Skeletal muscle cell (primary cell): ENCODE data around the gene CRACR2B.

Experiments
- DNase-seq: peaks from one replicate; pipeline ENCODE4 v3.0.0-alpha.2; 2010; ENCODE audit warnings: low read depth
- H3K4me3 ChIP-seq: 2 replicates; pipeline ENCODE4 v1.5.1; 2011; ENCODE audit warnings: low read depth, mild to moderate bottlenecking, control low read depth, low read length, moderate library complexity

The CRACR2B gene

DNA sequence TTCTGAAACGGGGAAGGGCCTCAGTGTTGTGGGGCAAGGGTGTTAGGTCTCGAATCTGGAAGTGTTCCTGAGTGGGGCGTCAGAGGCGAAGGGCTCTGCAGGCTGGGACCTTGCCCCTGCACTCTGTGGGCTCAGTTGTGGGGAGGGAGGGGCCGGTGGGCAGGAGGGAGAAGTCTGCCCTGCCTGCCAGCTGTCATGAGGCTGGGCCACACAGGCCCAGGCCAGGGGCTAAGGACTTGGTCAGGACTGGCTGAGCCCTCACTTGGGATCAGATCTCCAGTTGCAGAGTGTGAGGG, at the start of gene CRACR2B:
TSS of gene CRACR2B (plus strand) at position 23 of the 296 bp plus-strand sequence. CDS start 689 bp downstream, outside the sequence.
- no peak for DNase-seq

GRCh38 chr11:778976-779954, 48.5 kb upstream of the CRACR2B start:
- no peak for DNase-seq
- no peak overlapping the region for H3K4me3 ChIP-seq

More for the DNA sequence above, at the start of gene CRACR2B:
- H3K4me3 ChIP-seq, result peak within 1 kb of the TSS; percentile 29

- no peak overlapping the region for H3K4me3 ChIP-seq
- DNase-seq, result no peak
Measured at GRCh38 chr11:779955-780532, 47.7 kb upstream of the CRACR2B start.

- DNase-seq, result no peak
Measured at GRCh38 chr11:782264-783174, 45.2 kb upstream of the CRACR2B start.

GRCh38 chr11:783581-784015, 44.1 kb upstream of the CRACR2B start:
- H3K4me3 ChIP-seq, result no peak overlapping the region
- DNase-seq, result peak; percentile 84

More at GRCh38 chr11:782264-783174, 45.2 kb upstream of the CRACR2B start:
- H3K4me3 ChIP-seq, result no peak overlapping the region

DNA sequence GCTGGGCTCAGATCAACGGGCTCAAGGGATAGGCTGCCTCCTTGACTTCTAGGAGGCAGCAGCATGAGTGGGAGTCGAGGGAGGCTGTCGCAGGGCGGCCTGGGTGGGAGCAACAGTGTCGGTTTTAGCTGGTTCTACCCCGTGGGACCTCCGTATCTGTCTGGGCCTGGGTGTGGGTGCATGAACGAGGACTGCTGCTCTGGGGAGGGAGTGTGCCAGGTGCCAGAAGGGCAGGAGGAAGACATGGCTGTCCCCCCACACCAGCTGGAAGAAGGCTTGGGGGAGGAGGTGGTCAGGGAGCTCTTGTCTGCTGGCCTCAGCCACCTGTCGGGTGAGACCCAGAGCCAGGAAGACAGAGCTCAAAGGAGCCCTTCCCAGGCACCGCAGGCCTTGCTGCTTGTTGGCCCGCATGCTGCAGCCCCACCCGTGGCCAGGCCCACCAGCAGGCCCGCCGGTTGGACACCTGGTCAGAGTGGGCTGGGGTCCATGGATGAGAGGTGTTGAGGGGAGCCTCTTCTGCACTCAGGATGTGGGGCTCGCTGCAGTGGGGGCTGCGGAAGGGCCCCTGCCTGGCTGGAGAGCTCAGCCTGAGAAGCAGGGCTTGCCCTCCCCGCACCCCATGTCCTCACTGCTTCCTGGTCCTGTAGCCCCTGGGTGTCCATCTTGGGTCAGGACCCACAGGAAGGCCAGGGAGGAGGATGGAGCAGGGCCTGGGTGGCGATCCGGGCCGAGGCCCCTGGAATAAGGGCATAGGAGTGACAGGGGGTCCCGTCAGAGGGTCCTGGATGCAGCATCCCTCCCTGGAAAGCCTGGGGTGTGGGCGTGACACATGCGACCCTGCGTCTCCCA, 41.3 kb upstream of the CRACR2B start:
- H3K4me3 ChIP-seq, result no peak overlapping the region
- DNase-seq, result no peak

DNA sequence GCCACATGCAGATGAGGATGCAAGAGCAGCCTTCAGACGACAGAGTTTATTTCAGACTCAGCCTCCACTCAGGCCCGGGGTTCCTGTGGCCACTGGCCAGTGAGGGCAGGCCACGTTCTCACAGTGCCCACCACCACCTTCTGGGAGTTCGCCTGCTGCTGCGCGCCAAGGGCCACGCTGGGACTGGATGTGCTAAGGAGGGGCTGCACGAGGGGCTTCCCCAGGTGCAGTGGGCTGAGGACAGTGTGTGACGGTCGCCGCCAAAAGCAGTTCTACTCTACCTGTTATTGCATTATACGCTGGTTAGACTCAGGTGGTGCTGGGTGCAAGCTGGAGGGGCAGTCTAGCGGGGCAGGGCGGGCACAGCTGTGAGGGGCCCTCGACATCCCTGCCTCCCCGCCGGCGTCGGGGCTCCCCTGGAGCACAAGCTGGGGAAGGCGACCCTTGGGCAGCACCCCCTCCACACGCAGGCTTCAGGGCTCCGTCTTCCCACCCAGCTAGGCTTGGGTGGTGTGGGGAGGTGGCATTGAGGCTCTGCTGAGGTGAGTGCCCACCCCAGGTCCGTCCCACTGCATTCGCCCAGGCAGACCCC, 40.5 kb upstream of the CRACR2B start:
- no peak for DNase-seq
- no peak overlapping the region for H3K4me3 ChIP-seq

GRCh38 chr11:788009-788640, 39.6 kb upstream of the CRACR2B start:
- H3K4me3 ChIP-seq, result no peak overlapping the region
- no peak for DNase-seq

DNA sequence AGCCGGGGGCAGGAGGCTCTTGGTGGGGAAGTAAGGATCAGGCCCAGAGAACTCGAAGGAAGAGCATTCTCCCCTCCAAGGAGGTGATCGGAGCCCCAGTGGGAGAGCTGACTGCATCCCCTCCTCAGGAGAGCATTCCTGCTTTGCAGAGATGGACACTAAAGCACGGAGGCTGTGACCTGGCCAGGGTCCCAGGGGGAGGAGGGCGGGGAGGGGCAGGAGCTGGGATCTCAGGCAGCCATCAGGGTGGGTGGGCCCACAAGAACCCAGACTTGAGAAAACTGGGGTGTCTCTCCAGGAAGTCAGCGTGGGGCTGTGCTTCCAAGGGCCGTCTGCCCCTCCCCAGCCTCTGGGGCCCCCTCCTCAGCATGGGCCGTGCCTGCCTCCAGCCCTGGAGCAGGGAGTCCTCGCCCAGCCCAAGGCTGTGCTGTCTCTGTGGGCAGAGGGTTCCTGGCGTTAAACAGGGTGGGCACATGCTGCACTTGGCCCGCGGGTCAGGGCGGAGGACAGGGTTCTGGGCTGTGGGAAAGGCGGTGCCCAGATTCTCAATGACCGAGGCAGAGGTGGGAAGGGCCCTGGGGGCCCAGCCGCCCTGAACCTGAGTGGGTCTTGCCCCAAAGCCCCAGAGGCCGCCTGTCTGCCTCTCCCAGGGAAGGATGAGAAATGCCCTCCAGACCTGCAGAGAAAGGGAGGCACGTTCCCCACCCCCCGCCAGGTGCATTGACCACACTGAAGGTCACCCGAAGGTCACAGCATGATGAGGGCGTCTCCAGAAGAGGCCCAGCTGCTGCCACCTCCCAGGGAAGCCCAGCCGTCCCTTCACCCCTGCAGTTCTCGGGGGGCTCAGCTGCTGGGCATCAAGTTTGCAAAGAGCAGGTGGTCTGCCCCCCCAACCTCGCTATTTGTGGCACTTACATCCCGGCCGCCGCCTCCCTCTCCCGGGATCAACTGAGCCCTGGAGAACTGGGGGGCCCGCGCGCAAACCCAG, 38.5 kb upstream of the CRACR2B start:
- H3K4me3 ChIP-seq, result peak overlapping the region; percentile 35
- no peak for DNase-seq

- peak within 1 kb of the TSS; percentile 35 for H3K4me3 ChIP-seq
- DNase-seq, result no peak
Measured at GRCh38 chr11:789943-790342, 37.8 kb upstream of the CRACR2B start, which contains the start of gene CEND1. Gene CEND1 (minus strand): TSS chr11:790090. CDS start chr11:788576, 1,514 bp downstream.

DNA sequence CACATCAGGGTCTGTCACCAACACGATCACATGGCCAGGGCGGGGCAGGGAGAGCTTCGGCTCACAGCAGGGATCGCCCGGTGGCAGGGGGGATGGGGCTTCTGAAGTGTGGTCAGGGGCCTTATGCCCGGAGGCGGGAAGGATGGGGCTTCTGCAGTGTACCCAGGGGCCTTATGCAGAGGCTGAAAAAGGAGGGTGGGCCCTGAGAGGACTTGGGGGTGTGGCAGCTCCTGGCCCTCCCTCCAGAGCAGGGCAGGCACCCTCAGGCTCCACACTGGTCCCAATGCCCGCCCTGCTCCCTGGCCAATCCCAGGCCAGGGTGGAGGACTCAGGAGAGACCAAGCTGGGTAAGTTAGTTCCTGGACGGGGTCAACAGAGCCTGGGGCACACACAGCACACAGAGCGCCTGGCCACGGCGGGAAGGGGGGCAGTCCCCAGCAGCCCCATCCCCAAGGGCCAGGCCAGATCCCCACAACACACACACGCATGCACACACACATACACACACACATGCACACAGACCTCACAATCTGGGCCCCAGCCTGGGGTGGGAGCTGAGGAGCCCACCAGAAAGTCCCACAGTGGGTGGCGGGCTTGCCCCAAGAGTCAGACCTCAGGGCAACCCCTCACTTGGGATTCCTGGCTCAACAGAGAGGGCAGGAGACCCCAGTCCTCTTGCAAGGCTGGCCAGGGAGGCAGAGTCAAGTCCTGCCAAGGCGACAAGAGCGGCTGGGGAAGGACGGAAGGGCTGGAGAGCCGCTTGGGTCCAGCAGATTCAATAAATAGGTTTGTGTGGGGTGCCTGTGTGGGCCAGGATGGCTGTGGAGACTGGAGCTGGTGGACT, 36.8 kb upstream of the CRACR2B start:
- no peak for DNase-seq

GRCh38 chr11:791658-792534, 35.8 kb upstream of the CRACR2B start:
- no peak for DNase-seq
- no peak overlapping the region for H3K4me3 ChIP-seq

More for the DNA sequence above, 36.8 kb upstream of the CRACR2B start:
- H3K4me3 ChIP-seq, result no peak overlapping the region

GRCh38 chr11:792535-792821, 35.2 kb upstream of the CRACR2B start:
- H3K4me3 ChIP-seq, result no peak overlapping the region

GRCh38 chr11:792873-793272, 34.8 kb upstream of the CRACR2B start:
- H3K4me3 ChIP-seq, result no peak overlapping the region
- DNase-seq, result no peak

More at GRCh38 chr11:792535-792821, 35.2 kb upstream of the CRACR2B start:
- DNase-seq, result no peak

DNA sequence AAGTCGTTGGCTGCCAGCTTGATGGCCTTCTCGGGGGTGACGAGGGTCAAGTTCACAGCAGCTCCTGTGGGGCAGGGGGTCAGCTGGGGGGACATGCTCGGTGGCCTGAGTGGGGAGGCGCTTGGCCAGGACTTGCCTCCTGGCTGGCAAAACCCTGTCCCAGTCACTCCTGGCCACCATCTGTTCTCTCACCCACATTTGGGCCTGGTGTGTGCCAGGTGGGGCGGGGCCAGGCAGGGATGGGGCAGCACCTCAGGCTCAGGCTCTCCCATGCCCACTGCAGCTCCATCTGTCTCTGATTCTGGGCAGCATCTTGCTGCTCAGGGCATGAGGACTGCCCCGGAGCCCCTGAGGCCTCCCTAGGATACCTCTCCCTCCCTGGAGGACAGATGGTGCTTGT, 34.2 kb upstream of the CRACR2B start:
- no peak overlapping the region for H3K4me3 ChIP-seq
- no peak for DNase-seq
